NCI-H446 treated with DMSO at 0.1 percent for 48 hours (cell line): ENCODE data around the gene SLC26A2.
"Not testable (repeated sequence)": the region's sequence is repeated elsewhere in the genome, so short reads cannot be mapped to it uniquely, and the experiment has no call there.

Source experiments
- DNase-seq: peaks from one replicate; lab custom pipeline; 2025; lab: John Stamatoyannopoulos, UW

SLC26A2 gene

GRCh38 chr5:150006318-150006717, 45.8 kb downstream of the SLC26A2 start:
- no peak for DNase-seq

DNA sequence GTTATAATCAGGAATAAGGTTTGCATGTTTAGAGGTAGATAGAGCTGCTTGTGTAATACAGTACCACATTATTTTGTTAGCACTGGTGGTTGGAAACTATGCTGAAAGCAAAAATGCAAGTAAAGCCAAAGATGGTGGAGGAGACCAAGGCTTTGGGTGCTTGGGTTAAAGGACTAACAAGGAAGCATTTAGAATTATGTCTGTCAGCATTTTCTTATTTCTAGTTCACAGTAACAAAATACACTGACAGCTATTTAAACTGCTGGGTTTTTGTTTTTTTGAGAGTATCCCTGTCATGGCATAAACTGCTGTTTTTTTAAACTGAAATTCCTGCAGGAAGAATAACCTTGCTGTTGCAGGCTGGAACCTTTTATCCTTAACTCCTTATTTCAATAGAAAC, 46.5 kb downstream of the SLC26A2 start:
- no peak for DNase-seq

GRCh38 chr5:150009671-150010387, 49.3 kb downstream of the SLC26A2 start:
- DNase-seq: no peak

- DNase-seq: no peak
Observed at GRCh38 chr5:150013931-150014330, 53.4 kb downstream of the SLC26A2 start.

- no peak for DNase-seq
Observed at GRCh38 chr5:150014456-150014855, 53.9 kb downstream of the SLC26A2 start.

DNA sequence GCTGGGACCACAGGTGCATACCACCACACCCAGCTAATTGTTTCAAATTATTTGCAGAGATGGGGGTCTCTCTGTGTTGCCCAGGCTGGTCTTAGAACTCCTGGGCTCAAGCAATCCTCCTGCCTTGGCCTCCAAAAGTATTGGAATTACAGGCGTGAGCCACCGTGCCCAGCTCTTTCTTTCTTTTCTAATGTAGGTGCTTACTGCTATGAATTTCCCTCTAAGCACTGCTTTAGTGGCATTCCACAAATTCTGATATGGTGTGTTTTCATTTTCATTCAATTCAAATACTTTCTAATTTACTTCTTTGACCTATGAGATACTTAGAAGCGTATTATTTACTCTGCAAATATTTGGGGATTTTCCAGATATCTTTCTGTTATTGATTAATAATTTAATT, 54.9 kb downstream of the SLC26A2 start:
- DNase-seq: no peak

DNA sequence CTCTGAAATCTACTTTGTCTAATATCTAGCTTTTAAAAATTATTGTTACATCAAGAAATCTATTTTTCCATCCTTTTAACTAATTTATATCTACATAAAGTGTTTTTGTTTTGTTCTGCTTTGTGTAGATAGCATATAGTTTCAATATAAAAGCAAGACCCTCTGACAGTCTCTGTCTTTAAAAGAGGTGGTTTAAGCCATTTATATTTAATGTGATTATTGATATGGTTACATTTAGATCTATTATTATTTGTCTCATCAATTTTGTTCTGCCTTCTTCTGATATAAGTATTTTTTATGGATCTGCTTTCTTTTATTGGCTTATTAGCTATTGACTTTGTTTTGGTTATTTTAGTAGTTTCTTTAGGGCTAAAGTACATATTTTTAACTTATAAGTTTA, 56.0 kb downstream of the SLC26A2 start:
- DNase-seq: no peak

- DNase-seq: no peak
Observed at GRCh38 chr5:150017226-150018005, 56.9 kb downstream of the SLC26A2 start.

DNA sequence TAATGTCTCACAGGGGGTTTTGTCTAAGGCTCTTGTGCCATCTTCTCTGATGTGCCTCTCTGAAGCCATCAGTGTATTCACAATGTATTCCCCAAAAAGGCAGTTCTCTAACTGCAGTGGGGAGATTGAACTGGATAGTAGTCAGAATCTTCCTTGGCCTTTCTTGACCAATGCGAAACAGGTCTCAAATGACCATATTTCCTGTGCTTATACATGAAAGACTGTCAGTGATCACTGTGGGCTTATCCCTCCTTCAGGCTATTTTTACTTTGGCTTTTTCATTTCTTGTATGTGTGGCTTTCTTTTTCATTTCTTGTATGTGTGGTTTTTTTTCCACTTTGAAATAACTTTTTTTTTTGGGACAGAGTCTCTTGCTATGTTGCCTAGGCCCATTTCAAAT, 59.7 kb downstream of the SLC26A2 start:
- no peak for DNase-seq

DNA sequence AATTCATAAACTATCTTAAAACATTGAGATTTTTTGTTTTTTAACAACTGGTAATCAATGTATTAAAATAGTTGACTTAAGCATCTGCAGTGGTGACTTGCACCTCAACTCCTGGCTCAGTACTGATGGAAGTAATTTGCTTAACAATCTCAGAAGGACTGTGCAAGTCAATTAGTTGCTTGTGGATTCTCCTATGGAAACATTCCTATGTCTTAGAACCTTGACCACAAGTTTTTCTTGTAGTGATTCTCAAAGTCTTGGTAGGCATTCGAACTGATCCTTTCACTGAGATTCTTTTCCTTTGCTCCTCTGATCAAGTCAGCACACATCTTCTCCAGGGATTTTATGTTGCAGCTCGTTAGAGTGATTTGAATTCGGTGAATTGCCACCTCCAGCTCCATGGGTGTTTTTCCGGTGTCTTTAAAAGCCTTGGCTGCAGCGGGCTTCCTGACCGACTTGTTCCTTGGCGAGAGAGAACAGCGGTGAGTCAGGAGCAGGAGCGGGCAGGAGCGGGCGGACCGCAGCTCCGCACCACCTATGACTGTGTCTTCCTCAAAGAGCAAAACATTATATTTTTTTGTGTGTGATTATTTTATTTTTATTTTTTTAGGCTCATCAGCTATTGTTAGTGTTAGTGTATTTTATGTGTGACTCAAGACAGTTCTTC, 61.1 kb downstream of the SLC26A2 start:
- DNase-seq: no peak

- DNase-seq: no peak
Observed at GRCh38 chr5:150022158-150022531, 61.6 kb downstream of the SLC26A2 start.

DNA sequence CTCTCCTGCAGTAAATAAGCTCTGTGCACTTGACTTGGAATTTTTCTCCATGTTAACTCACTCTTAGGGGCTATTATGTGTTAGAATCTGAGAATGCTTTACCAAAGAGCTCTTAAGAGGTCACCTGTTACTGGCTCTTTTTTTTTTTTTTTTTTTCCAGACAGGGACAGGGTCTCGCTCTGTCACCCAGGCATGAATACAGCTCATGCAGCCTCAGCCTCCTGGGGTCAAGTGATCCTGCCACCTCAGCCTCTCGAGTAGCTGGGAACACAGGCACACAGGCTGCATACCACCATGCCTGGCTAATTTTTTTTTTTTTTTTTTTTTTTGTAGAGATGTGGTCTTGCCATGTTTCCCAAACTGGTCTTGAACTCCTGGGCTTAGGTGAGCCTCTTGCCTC, 62.1 kb downstream of the SLC26A2 start:
- DNase-seq: no peak

DNA sequence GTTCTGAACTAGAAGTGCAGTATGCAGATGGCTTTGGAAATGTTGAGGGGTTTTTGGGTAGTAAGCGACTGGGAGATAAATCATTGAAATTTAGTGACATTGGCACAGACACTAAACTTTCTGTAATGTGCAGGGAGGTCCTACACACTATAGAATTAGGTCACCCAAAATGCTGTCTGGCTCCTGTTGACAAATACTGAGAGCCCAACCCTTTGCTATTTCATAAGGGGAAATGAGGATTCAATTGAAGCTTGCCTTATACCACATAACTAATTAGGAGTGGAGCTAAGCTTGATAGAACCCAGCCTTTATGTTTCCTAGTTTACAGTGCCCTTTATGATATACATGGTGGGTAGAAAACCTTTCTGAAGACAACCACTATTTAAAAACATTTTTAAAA, 62.6 kb downstream of the SLC26A2 start:
- DNase-seq: no peak

- DNase-seq: no peak
Observed at GRCh38 chr5:150024346-150024984, 63.9 kb downstream of the SLC26A2 start.

DNA sequence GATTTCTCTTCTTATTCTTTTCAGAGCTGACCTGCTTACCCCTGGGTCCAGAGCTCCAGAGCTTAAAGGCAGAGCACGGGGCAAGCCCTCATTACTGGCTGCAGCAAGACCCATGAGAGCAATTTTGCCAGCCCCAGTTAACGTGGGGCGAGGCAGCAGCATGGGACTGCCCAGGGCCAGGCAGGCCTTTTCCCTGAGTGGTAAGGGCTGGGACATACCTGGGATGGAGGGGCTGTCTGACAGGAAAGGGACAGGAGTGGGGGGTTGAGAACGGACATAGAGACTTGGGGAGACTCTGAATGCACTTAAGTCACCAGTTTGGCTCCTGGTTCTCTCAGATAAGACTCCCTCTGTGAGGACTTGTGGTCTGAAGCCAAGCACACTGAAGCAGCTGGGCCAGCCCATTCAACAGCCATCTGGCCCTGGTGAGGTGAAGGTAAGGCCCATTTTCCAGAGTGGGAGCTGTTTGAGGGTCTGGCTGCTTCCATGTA, 66.2 kb downstream of the SLC26A2 start:
- no peak for DNase-seq

DNA sequence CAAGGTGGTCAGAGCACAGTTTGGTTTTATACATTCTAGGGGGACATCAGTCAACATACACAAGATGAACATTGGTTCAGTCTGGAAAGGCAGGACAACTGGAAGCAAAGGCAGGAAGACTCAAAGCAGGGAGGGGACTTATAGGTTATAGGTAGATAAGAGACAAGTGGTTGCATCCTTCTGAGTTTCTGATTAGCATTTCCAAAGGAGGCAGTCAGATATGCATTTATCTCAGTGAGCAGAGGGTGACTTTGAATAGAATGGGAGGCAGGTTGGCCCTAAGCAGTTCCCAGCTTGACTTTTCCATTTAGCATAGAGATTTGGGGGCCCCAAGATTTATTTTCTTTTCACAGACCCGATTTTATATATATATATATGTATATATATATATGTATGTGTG, 67.5 kb downstream of the SLC26A2 start:
- not testable (repeated sequence) for DNase-seq

DNA sequence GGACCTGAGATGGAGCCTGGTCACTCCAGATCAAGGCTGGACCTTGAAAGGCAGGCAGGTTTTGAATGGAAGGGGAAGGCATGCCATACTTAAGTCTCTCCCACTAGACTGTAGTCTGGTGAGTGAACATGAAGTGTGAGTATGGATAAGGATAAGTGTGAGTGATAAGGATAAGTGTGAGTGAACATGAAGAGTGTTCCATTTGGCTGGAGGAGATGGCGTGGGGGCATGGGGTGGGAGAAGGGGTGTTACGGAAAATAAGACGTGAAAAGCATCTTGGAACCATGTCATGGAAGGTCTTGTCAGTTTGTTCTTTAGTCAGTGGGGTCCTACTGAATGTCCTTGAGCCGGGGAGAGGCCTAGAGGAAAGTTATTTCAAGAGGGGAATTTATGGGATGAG, 72.8 kb downstream of the SLC26A2 start:
- no peak for DNase-seq

GRCh38 chr5:150034662-150035061, 74.1 kb downstream of the SLC26A2 start:
- no peak for DNase-seq

DNA sequence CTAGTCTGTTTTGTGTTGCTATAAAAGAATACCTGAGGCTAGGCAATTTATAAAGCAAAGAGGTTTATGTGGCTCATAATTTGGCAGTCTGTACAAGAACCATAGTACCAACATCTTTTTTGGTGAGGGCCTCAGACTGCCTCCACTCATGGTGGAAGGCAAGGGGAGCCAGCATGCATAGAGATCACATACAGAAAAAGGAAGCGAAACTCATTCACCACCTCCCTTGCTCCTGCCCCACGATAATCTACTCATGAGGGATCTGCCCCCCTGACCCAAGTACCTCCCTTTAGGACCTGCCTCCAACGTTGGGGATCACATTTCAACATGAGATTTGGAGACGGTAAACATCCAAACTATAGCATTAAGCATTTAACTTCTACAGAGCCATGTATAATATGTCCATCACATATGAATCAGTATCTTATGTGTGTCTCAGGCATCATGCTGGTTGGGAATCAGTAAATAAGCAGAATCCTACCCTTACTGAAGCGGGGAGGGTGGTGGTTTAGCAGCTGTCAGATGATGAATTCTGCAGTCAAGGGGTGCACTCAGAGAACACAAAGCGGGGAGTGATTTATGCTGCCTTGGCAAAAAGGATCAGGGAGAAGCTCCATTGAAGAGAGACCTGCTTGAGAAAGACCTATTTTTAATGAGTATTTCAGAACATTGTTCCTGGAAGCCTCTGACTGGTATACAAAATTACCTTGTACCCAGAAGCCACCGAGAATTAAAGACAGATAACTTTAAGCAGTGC, 74.8 kb downstream of the SLC26A2 start:
- DNase-seq: no peak

DNA sequence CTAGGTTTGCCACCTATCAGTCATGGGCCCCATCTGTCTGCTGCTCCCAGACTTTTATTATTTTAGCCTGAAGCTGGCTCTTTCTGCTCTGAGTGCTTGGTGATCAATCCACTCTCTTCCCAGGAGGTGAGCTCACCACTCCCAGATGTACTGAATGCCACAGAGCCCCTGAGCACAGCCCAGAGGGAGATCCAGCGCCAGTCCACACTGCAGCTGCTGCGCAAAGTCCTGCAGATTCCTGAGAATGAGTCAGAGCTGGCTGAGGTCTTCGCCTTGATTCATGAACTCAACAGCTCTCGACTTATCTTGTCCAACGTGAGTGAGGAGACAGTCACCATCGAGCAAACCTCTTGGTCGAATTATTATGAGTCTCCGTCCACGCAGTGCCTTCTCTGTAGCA, 76.0 kb downstream of the SLC26A2 start:
- no peak for DNase-seq
